ENCODE results near the gene EPB41L4A.

DNA sequence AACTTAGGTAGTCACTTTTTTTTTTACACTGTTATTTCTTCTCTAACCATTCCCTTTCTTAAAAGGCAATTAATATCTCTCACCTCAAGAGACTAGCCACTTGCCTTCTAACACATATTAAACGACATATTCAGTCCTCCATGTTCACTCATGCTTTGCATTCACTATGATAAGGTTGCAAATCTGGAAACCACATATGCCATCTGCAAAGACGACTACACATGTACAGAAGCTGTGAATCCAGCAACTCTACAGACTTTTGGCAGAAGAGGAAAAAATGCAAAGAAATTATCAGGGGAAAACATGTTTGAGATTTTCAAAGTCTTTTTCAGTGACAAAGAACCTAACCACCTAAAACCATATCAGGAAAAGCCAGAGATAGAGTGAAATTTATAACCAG, 112.1 kb downstream of the EPB41L4A start:
- TF ChIP-seq, protein P1, sequence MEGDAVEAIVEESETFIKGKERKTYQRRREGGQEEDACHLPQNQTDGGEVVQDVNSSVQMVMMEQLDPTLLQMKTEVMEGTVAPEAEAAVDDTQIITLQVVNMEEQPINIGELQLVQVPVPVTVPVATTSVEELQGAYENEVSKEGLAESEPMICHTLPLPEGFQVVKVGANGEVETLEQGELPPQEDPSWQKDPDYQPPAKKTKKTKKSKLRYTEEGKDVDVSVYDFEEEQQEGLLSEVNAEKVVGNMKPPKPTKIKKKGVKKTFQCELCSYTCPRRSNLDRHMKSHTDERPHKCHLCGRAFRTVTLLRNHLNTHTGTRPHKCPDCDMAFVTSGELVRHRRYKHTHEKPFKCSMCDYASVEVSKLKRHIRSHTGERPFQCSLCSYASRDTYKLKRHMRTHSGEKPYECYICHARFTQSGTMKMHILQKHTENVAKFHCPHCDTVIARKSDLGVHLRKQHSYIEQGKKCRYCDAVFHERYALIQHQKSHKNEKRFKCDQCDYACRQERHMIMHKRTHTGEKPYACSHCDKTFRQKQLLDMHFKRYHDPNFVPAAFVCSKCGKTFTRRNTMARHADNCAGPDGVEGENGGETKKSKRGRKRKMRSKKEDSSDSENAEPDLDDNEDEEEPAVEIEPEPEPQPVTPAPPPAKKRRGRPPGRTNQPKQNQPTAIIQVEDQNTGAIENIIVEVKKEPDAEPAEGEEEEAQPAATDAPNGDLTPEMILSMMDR (IDR thresholded peaks at IDR 0.05; ENCODE audit: low read depth, low read length, poor library complexity, severe bottlenecking) = no peak
- no peak for TF ChIP-seq EZH2phosphoT487 (IDR thresholded peaks at IDR 0.05; ENCODE audit: borderline replicate concordance, low read length)

All from DOHH2 (cell line).